HG02852 (cell line): Measurements from ENCODE around the gene TAS2R13.

Experiments
- ATAC-seq: cut with Tn5 transposase; IDR thresholded peaks from one replicate; pipeline ENCODE4 v1.9.1; 2021; ENCODE audit warnings: mild to moderate bottlenecking, moderate library complexity; ENCODE audit not compliant: unreplicated experiment

TAS2R13 gene

DNA sequence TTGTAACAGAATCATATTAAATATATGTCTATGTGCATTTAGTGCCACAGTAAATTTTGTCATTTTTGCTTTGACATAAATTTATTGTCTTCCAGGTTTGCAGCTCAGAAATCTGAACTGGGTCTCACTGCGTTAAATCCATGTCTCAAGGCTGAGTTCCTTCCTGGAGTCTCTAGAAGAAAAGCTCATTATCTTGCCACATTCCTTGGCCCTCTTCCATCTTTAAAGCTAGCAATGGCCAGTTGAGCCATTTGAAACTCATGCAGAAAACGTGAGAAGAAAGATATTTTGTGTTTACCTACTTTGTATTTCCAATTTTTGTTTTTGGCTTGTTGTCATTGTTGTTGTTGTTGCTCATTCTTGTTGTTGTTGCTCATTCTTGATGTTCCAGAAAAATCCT is 36.0 kb downstream of the TAS2R13 start:
- no peak for ATAC-seq

DNA sequence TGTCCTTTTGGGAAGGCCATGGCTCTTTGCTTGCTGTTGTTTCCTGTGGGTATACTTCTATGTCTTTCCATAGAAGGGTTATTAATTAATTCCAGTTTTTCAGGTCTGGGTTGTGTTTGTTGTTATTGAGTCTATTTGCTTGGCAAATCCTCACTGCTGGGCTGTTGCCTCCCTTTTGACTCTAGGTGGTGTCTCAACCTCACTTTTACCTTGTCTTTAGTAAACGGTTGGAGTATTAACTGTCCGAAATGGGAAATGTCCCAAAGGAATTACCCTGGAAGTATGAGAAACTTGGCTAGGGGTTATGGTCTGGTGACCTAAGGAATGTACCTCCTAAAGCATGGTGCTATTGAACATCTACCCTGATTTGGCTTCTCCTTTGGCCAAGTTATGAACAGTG is 42.0 kb downstream of the TAS2R13 start:
- no peak for ATAC-seq

DNA sequence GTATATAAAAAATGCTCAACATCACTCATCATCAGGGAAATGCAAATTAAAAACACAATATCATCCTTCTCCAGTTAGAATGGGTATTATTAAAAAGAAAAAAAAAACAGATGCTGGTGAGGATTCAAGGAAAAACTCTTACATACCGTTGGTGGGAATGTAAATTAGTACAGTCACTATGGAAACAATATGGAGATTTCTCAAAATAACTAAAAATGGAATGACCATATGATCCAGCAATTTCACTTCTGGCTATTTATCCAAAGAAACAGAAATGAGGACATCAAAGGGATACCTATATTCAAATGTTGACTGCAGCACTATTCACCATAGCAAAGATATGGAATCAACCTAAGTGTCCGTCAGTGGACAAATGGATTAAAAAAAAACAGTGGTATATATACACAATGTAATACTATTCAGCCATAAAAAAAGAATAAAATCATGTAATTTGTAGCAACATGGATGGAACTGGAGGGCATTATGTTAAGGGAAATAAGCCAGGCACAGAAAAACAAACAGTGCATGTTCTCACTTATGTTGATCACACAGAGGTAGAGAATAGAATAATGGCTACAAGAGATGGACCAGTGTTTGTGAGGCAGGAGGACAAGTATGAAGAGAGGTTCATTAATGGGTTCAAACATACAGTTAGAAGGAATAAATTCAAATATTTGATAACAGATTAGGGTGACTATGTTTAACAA is 45.7 kb downstream of the TAS2R13 start:
- no peak for ATAC-seq

DNA sequence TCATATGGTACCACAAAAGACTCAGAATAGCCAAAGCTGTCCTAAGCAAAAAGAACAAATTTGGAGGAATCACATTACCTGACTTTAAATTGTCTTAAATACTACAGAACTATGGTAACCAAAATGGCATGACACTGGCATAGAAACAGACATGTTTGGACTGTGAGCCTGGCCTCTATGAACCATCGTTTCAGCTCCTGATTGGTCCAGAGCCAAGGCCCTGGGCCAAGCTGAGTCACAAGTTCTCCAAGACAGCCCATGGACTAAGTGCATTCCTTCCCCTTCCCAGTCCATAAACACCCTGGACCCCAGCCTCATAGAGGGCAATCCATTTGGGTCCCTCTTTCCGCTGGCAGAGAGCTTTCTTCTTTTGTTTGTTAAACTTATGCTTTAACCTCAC is 48.0 kb downstream of the TAS2R13 start:
- no peak for ATAC-seq
